ENCODE results near the gene TGFBR2.

The TGFBR2 gene

GRCh38 chr3:30675774-30676173 is 69.4 kb downstream of the TGFBR2 start:
- TF ChIP-seq SIN3A (IDR thresholded peaks at IDR 0.05; ENCODE audit: borderline replicate concordance, insufficient read depth, low read length) (no peak), REST (IDR thresholded peaks at IDR 0.05; ENCODE audit: insufficient read depth in 1 of 2, low read depth in 2 of 2, low read length in 2 of 2) (no peak), POLR2AphosphoS5 (IDR thresholded peaks at IDR 0.05; ENCODE audit: low read depth, low read length) (no peak), TAF1 (IDR thresholded peaks at IDR 0.05; ENCODE audit: borderline replicate concordance, insufficient read depth, low read length) (no peak), FOXP2 (optimal IDR thresholded peaks at IDR 0.05; ENCODE audit: borderline replicate concordance, extremely low read depth, extremely low read length, insufficient read depth) (no peak)

- TF ChIP-seq REST (IDR thresholded peaks at IDR 0.05; ENCODE audit: insufficient read depth in 1 of 2, low read depth in 2 of 2, low read length in 2 of 2) (no peak), SIN3A (IDR thresholded peaks at IDR 0.05; ENCODE audit: borderline replicate concordance, insufficient read depth, low read length) (no peak), POLR2AphosphoS5 (IDR thresholded peaks at IDR 0.05; ENCODE audit: low read depth, low read length) (no peak), TAF1 (IDR thresholded peaks at IDR 0.05; ENCODE audit: borderline replicate concordance, insufficient read depth, low read length) (no peak), FOXP2 (optimal IDR thresholded peaks at IDR 0.05; ENCODE audit: borderline replicate concordance, extremely low read depth, extremely low read length, insufficient read depth) (no peak)
Measured at GRCh38 chr3:30676424-30677346, 70.3 kb downstream of the TGFBR2 start.

- TF ChIP-seq POLR2AphosphoS5 (IDR thresholded peaks at IDR 0.05; ENCODE audit: low read depth, low read length) (no peak), FOXP2 (optimal IDR thresholded peaks at IDR 0.05; ENCODE audit: borderline replicate concordance, extremely low read depth, extremely low read length, insufficient read depth) (no peak), REST (IDR thresholded peaks at IDR 0.05; ENCODE audit: insufficient read depth in 1 of 2, low read depth in 2 of 2, low read length in 2 of 2) (no peak), TAF1 (IDR thresholded peaks at IDR 0.05; ENCODE audit: borderline replicate concordance, insufficient read depth, low read length) (no peak), SIN3A (IDR thresholded peaks at IDR 0.05; ENCODE audit: borderline replicate concordance, insufficient read depth, low read length) (no peak)
Measured at GRCh38 chr3:30677347-30677685, 70.9 kb downstream of the TGFBR2 start.

GRCh38 chr3:30679045-30679444 is 72.6 kb downstream of the TGFBR2 start:
- TF ChIP-seq POLR2AphosphoS5 (IDR thresholded peaks at IDR 0.05; ENCODE audit: low read depth, low read length) (no peak), FOXP2 (optimal IDR thresholded peaks at IDR 0.05; ENCODE audit: borderline replicate concordance, extremely low read depth, extremely low read length, insufficient read depth) (no peak), REST (IDR thresholded peaks at IDR 0.05; ENCODE audit: insufficient read depth in 1 of 2, low read depth in 2 of 2, low read length in 2 of 2) (no peak), TAF1 (IDR thresholded peaks at IDR 0.05; ENCODE audit: borderline replicate concordance, insufficient read depth, low read length) (no peak)

Measured in PFSK-1 (cell line).